GM12801 (cell line): ENCODE results near the gene NME1.

Source experiments
- CTCF ChIP-seq: IDR thresholded peaks from one replicate; pipeline ENCODE4 v1.5.1; 2011; ENCODE audit warnings: control low read depth; ENCODE audit not compliant: insufficient read length; ENCODE audit errors: extremely low read depth

The NME1 gene

GRCh38 chr17:51155416-51155815 is 2.1 kb downstream of the NME1 start:
- no peak for TF ChIP-seq CTCF

GRCh38 chr17:51159604-51160003 is 6.2 kb downstream of the NME1 start:
- no peak for TF ChIP-seq CTCF

GRCh38 chr17:51161541-51161940 is 8.2 kb downstream of the NME1 start:
- no peak for TF ChIP-seq CTCF

- no peak for TF ChIP-seq CTCF
Observed at GRCh38 chr17:51164911-51165679, 11.7 kb downstream of the NME1 start.

- TF ChIP-seq CTCF, result no peak
Observed at GRCh38 chr17:51165680-51166197, 12.4 kb downstream of the NME1 start.

GRCh38 chr17:51166198-51166986 is 13.0 kb downstream of the NME1 start, which contains the start of gene NME2:
TSS of gene NME2 (plus strand) at chr17:51166411. CDS start at chr17:51166831, 420 bp downstream.
- TF ChIP-seq CTCF, result no peak
